ENCODE results near the gene SEL1L.

GRCh38 chr14:81466854-81467253 lies 66.8 kb downstream of the SEL1L start:
- TF ChIP-seq CTCF (IDR thresholded peaks at IDR 0.05; ENCODE audit: low read length) (no peak), EZH2 (IDR thresholded peaks at IDR 0.05; ENCODE audit: borderline replicate concordance, low read length) (no peak)

Data from OCI-LY1 (cell line).